Measurements from ENCODE around the gene TSC22D2. TPM values are rescaled to one million over a fixed set of nuclear protein-coding genes. Genes with fewer than 3 reads are reported as not detected.

TSC22D2 gene
- total RNA-seq, 2 donors from 2014 or later, result 22.2 to 35.8 TPM

GRCh38 chr3:150409512-150410310 is 1.6 kb downstream of the TSC22D2 start:
- Histone ChIP-seq H3K4me1 (ENCODE audit: control insufficient read depth in 1 of 2, low read depth in 2 of 2) (peaks cover 6 to 18% of the 10 kb centered on the region in 2 donors), H3K27ac (peak overlapping the region; percentile 97 to 98), H3K4me3 (peak overlapping the region; percentile 85), H3K9me3 (no peaks in the 10 kb centered on the region), H3K27me3 (replicated peaks; ENCODE audit: insufficient read depth) (no peaks in the 10 kb centered on the region), H3K36me3 (no peaks in the 10 kb centered on the region)
- ATAC-seq (ENCODE audit: insufficient number of reproducible peaks, low FRiP score, low read depth), result peak; percentile 29
- TF ChIP-seq CTCF (IDR thresholded peaks at IDR 0.05), result peak; percentile 56
- peak; percentile 42 for DNase-seq (ENCODE audit: low spot score)

GRCh38 chr3:150410311-150411105 is 2.4 kb downstream of the TSC22D2 start:
- H3K4me1 ChIP-seq (ENCODE audit: control insufficient read depth in 1 of 2, low read depth in 2 of 2), result peaks cover 11 to 26% of the 10 kb centered on the region in 2 donors
- TF ChIP-seq CTCF (IDR thresholded peaks at IDR 0.05), result no peak
- no peaks in the 10 kb centered on the region for H3K36me3 ChIP-seq
- ATAC-seq (ENCODE audit: insufficient number of reproducible peaks, low FRiP score, low read depth), result no peak
- H3K27me3 ChIP-seq (replicated peaks; ENCODE audit: insufficient read depth), result no peaks in the 10 kb centered on the region
- peak; percentile 6 for DNase-seq (ENCODE audit: low spot score)
- peak overlapping the region; percentile 97 to 98 for H3K27ac ChIP-seq
- H3K9me3 ChIP-seq, result no peaks in the 10 kb centered on the region
- peak overlapping the region; percentile 85 for H3K4me3 ChIP-seq

GRCh38 chr3:150411106-150411460 is 3.0 kb downstream of the TSC22D2 start:
- peak overlapping the region; percentile 85 for H3K4me3 ChIP-seq
- peak overlapping the region in 1 of 2 donors; percentile 97 for H3K27ac ChIP-seq
- H3K4me1 ChIP-seq (ENCODE audit: control insufficient read depth in 1 of 2, low read depth in 2 of 2), result peaks cover 15 to 32% of the 10 kb centered on the region in 2 donors
- ATAC-seq (ENCODE audit: insufficient number of reproducible peaks, low FRiP score, low read depth) (no peak), DNase-seq (ENCODE audit: low spot score) (no peak)
- H3K36me3 ChIP-seq, result no peaks in the 10 kb centered on the region
- no peaks in the 10 kb centered on the region for H3K27me3 ChIP-seq (replicated peaks; ENCODE audit: insufficient read depth)
- TF ChIP-seq CTCF (IDR thresholded peaks at IDR 0.05), result no peak
- no peaks in the 10 kb centered on the region for H3K9me3 ChIP-seq

- H3K36me3 ChIP-seq, result no peaks in the 10 kb centered on the region
- TF ChIP-seq CTCF (IDR thresholded peaks at IDR 0.05), result no peak
- H3K9me3 ChIP-seq, result no peaks in the 10 kb centered on the region
- DNase-seq (ENCODE audit: low spot score), result no peak
- H3K27me3 ChIP-seq (replicated peaks; ENCODE audit: insufficient read depth), result no peaks in the 10 kb centered on the region
- H3K4me1 ChIP-seq (ENCODE audit: control insufficient read depth in 1 of 2, low read depth in 2 of 2), result peaks cover 20 to 34% of the 10 kb centered on the region in 2 donors
- H3K4me3 ChIP-seq, result peak overlapping the region; percentile 85
- ATAC-seq (ENCODE audit: insufficient number of reproducible peaks, low FRiP score, low read depth), result no peak
- peak overlapping the region in 1 of 2 donors; percentile 97 for H3K27ac ChIP-seq
Observed at GRCh38 chr3:150411546-150411945, 3.4 kb downstream of the TSC22D2 start.

GRCh38 chr3:150411976-150412375 is 3.9 kb downstream of the TSC22D2 start:
- Histone ChIP-seq H3K4me1 (ENCODE audit: control insufficient read depth in 1 of 2, low read depth in 2 of 2) (peaks cover 20 to 34% of the 10 kb centered on the region in 2 donors), H3K4me3 (peak overlapping the region; percentile 85), H3K27me3 (replicated peaks; ENCODE audit: insufficient read depth) (no peaks in the 10 kb centered on the region), H3K9me3 (no peaks in the 10 kb centered on the region), H3K36me3 (no peaks in the 10 kb centered on the region), H3K27ac (no peak overlapping the region)
- DNase-seq (ENCODE audit: low spot score) (no peak), ATAC-seq (ENCODE audit: insufficient number of reproducible peaks, low FRiP score, low read depth) (no peak)
- TF ChIP-seq CTCF (IDR thresholded peaks at IDR 0.05), result no peak

All from thoracic aorta (tissue), 2 donors.